Stromal cell of bone marrow (primary cell): ENCODE data around the gene TMEM54.
"Not testable (repeated sequence)": the region's sequence is repeated elsewhere in the genome, so short reads cannot be mapped to it uniquely, and the experiment has no call there.

Source experiments
- DNase-seq: peaks from one replicate; pipeline ENCODE4 v3.0.0-alpha.2; 2012; ENCODE audit warnings: low read depth

Gene TMEM54

GRCh38 chr1:32919811-32920733 lies 18.9 kb upstream of the TMEM54 start:
- no peak for DNase-seq

GRCh38 chr1:32918179-32918578 lies 17.0 kb upstream of the TMEM54 start:
- DNase-seq = no peak

- no peak for DNase-seq
Observed at GRCh38 chr1:32917521-32917920, 16.3 kb upstream of the TMEM54 start.

DNA sequence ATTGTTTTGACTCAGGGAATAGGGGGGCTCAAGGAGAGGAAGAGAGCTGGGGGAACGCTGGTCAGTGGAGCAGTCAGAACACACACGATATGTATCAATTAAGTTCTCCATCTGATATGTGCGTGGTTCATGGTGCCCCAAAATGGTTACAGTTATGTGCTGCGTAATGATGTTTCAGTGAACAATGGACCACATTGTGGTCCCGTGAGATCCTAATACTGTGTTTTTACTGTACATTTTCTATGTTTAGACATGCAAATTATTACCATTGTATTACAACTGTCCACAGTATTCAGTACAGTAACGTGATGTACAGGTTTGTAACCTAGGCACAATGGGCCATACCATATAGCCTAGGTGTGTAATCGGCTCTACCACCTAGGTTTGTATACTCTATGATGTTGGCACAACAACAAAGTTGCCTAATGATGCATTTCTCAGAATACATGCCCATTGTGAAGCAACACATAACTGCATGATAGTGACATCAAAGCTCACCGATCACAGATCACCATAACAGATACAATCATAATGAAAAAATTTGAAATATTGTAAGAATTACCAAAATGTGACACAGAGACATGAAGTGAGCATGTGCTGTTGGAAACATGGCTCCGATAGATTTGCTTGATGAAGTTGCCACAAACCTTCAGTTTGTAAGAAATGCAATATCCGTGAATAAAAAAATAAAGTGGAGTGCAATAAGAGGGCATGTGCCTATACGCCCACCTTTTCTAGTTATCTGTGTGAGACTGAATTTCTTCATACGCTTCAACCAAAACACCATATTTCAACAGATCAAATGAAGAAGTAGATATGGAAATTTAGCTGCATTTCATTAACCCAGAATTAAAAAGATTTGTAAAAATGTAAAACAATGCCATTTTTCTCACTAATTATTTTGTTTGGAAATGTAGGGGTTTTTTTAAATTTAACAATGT lies 14.8 kb upstream of the TMEM54 start:
- no peak for DNase-seq

- no peak for DNase-seq
Observed at GRCh38 chr1:32910319-32910718, 9.1 kb upstream of the TMEM54 start.

DNA sequence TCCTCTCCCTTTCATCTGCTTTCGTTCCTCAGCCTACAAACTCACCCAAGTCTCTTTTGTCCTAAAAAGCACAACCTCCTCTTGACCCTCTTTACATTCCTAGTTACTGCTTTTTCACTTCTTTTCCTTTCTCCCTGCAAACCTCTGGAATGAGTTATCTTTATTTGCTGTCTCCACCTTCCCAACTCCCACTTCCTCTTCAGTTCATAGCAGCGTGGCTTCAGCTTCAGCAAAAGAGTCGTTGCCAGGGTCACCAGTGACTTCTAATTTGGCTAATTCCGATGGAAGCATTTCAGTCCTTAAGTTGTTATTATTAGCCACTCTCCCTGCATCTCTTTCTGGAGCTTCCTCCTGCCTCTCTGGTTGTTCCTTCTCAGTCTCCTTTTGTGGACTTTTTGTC lies 6.2 kb upstream of the TMEM54 start:
- DNase-seq = no peak

- DNase-seq = no peak
Observed at GRCh38 chr1:32906654-32907053, 5.5 kb upstream of the TMEM54 start.

DNA sequence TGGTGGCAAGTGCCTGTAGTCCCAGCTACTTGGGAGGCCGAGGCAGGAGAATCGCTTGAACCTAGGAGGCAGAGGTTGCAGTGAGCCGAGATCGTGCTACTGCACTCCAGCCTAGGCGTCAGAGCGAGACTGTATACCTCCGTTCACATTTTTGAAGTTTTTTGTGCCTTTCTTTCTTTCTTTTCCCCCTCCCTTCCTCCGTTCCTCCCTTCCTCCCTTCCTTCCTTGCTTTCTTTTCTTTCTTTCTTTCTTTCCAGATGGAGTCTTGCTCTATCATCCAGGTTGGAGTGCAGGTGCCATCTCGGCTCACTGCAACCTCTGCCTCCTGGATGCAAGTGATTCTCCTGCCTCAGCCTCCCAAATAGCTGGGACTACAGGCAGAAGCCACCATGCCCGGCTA lies 4.4 kb upstream of the TMEM54 start:
- DNase-seq = not testable (repeated sequence)

- no peak for DNase-seq
Observed at GRCh38 chr1:32904797-32905196, 3.6 kb upstream of the TMEM54 start.

GRCh38 chr1:32903991-32904785 lies 3.0 kb upstream of the TMEM54 start:
- DNase-seq = no peak

DNA sequence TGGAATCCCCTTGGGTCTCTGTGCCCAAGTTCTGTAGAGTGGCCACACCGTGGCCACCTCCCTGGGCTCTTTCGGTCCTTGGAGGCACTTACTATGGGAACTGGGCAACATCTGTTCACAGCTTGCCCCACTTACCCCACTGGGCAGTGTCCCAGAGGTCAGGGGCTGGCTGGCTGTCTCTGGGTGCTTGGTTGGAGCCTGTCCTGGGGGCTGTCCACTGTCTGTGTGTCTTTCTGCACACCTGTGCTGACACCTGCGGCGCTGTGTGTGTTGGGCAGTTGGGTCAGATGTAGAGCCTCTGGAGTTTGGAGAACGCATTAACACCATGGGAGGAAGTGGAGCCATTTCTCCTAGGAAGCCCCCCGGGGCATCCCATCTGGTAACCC lies 1.3 kb upstream of the TMEM54 start:
- DNase-seq = no peak

DNA sequence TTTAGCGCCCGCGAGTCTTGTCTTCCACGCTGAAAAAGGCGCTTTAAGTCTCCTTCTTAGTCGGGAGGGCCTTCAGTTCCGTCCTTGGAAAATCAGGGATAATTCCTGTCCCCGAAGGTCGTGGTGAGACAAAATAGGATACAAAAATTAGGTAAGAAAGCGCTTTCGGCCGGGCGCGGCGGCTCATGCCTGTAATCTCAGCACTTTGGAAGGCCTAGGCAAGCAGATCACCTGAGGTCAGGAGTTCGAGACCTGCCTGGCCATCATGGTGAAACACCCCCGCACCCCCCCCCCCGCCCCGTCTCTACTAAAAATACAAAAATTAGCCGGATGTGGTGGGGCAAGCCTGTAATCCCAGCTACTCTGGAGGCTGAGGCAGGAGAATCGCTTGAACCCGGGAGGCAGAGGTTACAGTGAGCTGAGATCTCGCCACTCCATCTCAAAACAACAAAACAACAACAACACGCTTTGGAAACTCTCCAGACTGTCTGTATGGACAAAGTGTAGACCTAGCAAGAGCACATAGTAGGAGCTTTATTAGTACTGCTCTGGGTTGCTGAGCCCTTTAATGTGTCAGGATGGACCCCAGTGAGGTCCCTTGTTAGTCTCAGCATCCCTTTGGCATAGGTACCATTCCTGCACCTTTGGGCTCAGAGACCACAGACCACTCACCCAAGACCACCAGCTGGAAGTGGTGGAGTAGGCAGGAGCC lies 790 bp upstream of the TMEM54 start:
- DNase-seq = no peak

DNA sequence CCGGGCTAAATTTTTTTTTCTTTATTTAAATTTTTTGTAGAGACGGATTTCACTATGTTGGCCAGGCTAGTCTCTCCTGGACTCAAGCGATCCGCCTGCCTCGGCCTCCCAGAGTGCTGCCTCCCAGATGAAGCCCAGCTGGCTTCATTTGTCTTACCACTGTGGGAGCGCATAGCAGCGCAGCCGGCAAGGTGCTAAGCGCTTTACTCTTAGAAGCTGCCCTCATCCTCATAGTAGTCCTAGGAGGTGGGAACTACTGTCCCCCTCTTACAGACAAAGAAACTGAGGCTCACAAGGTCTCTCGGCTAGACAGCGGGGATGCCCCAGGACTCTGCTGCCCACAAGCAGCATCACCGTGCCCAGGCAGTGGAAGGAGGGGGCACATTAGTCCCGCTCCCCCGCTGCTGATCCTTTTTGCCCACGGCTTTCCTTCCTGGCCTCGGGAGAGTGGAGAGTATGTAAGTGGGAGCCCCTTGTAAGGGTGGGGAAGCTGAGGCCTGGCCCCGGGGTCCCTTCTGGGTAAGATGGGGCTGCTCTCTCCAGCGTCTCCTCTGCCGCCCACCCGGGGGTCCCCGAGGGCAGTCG lies 726 bp downstream of the TMEM54 start:
- no peak for DNase-seq

DNA sequence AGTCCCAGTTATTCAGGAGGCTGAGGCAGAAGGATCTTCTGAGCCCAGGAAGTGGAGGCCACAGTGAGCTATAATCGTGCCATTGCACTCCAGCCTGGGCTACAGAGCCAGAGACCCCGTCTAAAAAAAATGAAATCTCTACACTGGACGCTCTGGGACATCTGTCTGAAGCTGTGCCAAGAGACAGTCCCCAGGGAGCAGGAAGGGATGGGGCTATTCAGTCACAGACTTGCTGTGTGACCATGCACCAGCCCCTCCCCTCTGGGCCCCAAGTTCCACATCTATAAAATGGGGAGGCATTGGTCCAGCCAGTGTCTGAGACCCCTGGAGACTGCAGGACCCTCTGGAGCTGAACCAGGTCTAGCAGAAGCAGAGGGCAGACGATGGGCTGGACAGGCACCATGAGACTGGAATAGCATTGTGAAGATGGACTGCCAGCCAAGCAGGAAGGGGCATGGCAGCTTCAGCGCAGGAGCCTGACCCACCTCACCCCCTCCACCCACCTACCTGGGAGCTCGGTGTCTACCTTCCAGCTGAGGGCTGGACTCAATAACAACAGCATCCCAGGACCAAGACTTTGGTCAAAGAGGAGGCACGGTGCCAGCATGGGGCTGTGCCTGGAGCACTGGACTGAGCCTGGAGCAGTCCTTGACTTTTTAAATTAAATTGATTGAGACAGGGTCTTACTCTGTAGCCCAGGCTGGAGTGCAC lies 1.4 kb downstream of the TMEM54 start:
- DNase-seq = no peak

GRCh38 chr1:32898958-32899357 lies 2.2 kb downstream of the TMEM54 start:
- DNase-seq = no peak

DNA sequence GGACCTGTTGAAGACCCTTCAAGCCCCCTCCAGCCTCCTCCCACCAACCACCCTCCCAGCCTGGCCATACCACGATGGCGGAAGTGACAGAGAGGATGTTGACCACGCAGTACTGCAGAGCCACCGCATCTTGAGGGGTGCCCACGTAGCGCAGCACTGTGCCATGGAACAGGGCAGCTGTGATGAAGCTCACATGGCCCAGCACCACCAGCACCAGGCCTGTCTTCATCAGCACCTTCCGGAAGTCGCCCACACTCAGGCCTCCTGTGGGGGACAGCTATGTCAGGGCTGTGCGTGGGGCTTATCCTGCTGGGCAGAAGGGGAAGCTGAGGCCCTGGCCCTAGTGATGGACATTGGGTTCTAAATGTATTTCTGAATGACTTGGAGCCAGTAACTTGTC lies 3.1 kb downstream of the TMEM54 start:
- no peak for DNase-seq

DNA sequence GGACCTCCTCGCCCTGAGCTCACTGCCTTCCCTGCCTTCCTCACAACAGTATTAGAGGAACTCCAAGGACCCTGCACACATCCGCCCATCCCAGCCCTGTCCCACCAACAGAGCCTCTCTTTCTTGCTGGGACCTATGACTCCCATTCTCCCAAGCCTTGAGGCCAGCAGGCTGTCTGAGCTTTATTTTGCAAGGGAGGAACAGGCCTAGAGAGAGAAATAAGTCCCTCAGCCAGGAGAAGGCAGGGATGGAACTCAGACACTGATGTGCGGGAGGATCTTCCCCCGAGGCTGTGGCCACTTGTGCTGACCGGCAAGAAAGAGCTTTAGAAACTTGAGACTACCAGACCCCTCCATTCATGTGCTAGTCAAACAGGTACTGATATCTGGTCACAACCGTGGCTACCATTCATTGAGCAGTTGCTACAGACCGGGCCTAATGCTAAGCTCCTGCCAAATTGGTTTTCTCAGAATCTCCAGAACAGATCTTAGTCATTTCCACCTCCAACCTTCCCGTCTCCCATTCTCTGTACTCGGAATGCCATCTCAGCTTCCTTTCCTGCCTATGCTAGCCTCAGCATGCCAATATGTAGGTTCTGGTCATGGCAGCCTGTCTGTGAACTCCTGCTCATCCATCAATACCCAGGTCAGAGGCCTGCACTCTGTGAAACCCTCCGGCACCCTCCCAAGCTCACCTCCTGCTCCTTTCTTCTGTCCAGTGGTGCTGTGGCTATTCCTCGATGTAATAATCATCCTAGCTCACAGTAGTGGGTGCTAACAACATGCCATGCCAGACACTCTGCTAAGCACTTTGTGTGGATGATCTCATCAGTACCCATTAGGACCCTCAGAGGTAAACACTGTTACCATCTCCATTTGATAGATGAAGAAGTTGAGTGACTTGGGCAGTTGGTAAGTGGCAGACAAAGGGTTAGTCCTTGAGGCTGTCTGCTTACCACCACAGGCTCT lies 3.8 kb downstream of the TMEM54 start:
- no peak for DNase-seq

DNA sequence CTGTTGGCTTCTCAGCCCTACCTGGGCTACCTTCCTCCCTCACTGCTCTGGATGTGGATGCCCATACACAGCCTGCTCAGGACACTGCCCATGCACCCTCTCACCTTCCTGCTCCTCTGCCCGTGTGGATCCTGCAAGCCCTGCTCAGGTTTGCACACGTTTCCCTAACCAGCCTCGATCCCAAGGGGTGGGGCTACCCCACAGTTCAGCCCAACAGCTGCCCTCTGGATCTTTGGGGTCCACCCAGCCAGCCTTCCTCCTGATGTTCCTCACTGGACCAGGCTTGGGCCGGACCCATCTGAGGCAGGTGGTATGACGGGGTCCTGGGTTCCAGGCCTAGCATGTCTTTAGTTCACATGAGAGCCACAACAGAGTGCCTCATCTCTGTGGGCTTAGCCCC lies 4.7 kb downstream of the TMEM54 start:
- no peak for DNase-seq
